SU-DHL-6 (cell line): ENCODE measurements around the gene SSX2IP.

Experiments
- H2AFZ ChIP-seq: fragments of 200-600 bp; sonication (generic); 2 replicates; pipeline ENCODE4 v1.6.1; 2014; ENCODE audit warnings: low read depth, mild to moderate bottlenecking, moderate library complexity, mixed read lengths, antibody characterized with exemption, low read length; ENCODE audit not compliant: severe bottlenecking
- H3F3A ChIP-seq: fragments of 200-600 bp; shearing (Covaris generic); 2 replicates; pipeline ENCODE4 v1.6.0; 2016; ENCODE audit warnings: antibody characterized with exemption, mild to moderate bottlenecking; ENCODE audit not compliant: insufficient read depth
- H3K27ac ChIP-seq: fragments of 200-600 bp; sonication (generic); 2 replicates; pipeline ENCODE4 v1.5.1; 2016; ENCODE audit warnings: low read depth, mild to moderate bottlenecking, low read length, moderate library complexity, mixed read lengths
- H3K27me3 ChIP-seq: fragments of 200-600 bp; sonication (generic), shearing (Covaris generic); 2 replicates; pipeline ENCODE4 v1.6.0; 2014; ENCODE audit warnings: mild to moderate bottlenecking, low read length
- H3K36me3 ChIP-seq: fragments of 200-600 bp; sonication (generic); 2 replicates; pipeline ENCODE4 v1.6.1; 2014; ENCODE audit warnings: mild to moderate bottlenecking, low read length, mixed read lengths
- H3K4me2 ChIP-seq: fragments of 300-600, 200-600 bp; shearing (Covaris generic), sonication (generic); 2 replicates; pipeline ENCODE4 v1.6.0; 2014; ENCODE audit warnings: low read length, low read depth, mild to moderate bottlenecking; ENCODE audit not compliant: poor library complexity, severe bottlenecking
- H3K4me3 ChIP-seq: fragments of 200-600 bp; sonication (generic); 2 replicates; pipeline ENCODE4 v1.5.1; 2014; ENCODE audit warnings: antibody characterized with exemption, low read length, mild to moderate bottlenecking, mixed read lengths; ENCODE audit not compliant: insufficient read depth, poor library complexity, severe bottlenecking
- H3K79me2 ChIP-seq: fragments of 200-600 bp; sonication (generic); 2 replicates; pipeline ENCODE4 v1.6.1; 2014; ENCODE audit warnings: mild to moderate bottlenecking, low read length, moderate library complexity; ENCODE audit not compliant: insufficient read depth
- H3K9ac ChIP-seq: fragments of 200-600 bp; sonication (generic); 2 replicates; pipeline ENCODE4 v1.7.0; 2014; ENCODE audit warnings: mild to moderate bottlenecking, low read length
- H3K9me2 ChIP-seq: fragments of 200-600 bp; sonication (generic); replicated peaks from 2 replicates; pipeline ENCODE4 v1.6.1; 2014; ENCODE audit warnings: low read length; ENCODE audit not compliant: insufficient read depth
- H3K9me3 ChIP-seq: fragments of 200-600 bp; sonication (generic); 2 replicates; pipeline ENCODE4 v1.6.1; 2014; ENCODE audit warnings: low read length, mixed read lengths; ENCODE audit not compliant: insufficient read depth
- H4K20me1 ChIP-seq: fragments of 200-600 bp; sonication (generic); 2 replicates; pipeline ENCODE4 v1.6.1; 2014; ENCODE audit warnings: low read depth, mild to moderate bottlenecking, antibody characterized with exemption, low read length, moderate library complexity, mixed read lengths
- EZH2phosphoT487 ChIP-seq: fragments of 200-600 bp; sonication (generic), shearing (Covaris generic); conservative IDR thresholded peaks from 2 replicates; pipeline ENCODE4 v1.6.1; 2018; ENCODE audit warnings: mild to moderate bottlenecking, antibody characterized with exemption, low read length, moderate library complexity, mixed read lengths
- TF ChIP-seq, protein P1 (sequence below): fragments of 200-600 bp; sonication (generic); IDR thresholded peaks from one replicate; pipeline ENCODE4 v1.5.1; 2017; ENCODE audit warnings: antibody characterized with exemption, mild to moderate bottlenecking, low read length, moderate library complexity; ENCODE audit not compliant: insufficient read depth, poor library complexity, severe bottlenecking

Gene SSX2IP

GRCh38 chr1:84620720-84621313, 69.4 kb downstream of the SSX2IP start:
- TF ChIP-seq, protein P1, sequence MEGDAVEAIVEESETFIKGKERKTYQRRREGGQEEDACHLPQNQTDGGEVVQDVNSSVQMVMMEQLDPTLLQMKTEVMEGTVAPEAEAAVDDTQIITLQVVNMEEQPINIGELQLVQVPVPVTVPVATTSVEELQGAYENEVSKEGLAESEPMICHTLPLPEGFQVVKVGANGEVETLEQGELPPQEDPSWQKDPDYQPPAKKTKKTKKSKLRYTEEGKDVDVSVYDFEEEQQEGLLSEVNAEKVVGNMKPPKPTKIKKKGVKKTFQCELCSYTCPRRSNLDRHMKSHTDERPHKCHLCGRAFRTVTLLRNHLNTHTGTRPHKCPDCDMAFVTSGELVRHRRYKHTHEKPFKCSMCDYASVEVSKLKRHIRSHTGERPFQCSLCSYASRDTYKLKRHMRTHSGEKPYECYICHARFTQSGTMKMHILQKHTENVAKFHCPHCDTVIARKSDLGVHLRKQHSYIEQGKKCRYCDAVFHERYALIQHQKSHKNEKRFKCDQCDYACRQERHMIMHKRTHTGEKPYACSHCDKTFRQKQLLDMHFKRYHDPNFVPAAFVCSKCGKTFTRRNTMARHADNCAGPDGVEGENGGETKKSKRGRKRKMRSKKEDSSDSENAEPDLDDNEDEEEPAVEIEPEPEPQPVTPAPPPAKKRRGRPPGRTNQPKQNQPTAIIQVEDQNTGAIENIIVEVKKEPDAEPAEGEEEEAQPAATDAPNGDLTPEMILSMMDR: peak; percentile 99
- no peak for TF ChIP-seq EZH2phosphoT487
- Histone ChIP-seq H2AFZ (peak overlapping the region; percentile 69), H3K4me2 (peak overlapping the region; percentile 65)

DNA sequence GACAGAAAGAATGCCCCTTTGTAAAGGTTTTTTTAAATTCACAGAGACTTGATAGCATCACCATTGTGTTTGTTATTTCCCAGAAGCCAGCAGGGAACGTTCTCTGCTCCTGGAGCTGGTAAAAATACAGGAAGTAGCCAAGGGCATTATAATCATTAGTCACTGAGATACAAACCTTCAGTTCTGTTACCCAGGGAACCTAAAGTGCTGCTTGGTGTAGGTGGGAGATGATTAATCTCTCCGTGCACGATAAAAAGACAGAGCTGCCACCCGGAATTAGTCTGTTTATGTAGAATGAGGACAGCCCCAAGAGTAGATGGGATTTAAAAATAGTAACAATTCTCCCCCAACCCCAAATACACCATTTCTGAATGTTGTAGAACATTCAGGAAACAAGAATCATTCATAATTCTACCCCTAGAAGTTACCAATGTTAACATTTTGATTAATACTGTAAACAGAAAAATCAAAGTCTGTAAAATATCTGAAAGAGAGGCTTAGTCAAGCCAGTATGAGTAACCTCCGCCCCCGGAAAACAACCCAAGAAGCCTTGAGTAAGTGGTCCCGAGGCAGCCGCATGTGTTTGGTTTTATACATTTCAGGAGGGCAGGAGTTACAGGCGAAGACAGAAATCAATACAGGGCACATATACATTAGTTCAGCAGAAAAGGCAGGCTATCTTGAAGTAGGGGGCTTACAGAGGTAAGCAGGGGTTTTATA, 70.7 kb downstream of the SSX2IP start:
- H3K27ac ChIP-seq: no peak overlapping the region

More at GRCh38 chr1:84620720-84621313, 69.4 kb downstream of the SSX2IP start:
- H3F3A ChIP-seq: no peaks in the 10 kb centered on the region
- no peaks in the 10 kb centered on the region for H3K9me3 ChIP-seq
- H3K36me3 ChIP-seq: no peaks in the 10 kb centered on the region
- no peaks in the 10 kb centered on the region for H3K79me2 ChIP-seq
- H3K9me2 ChIP-seq: no peaks in the 10 kb centered on the region
- H3K4me3 ChIP-seq: peak overlapping the region; percentile 63
- no peak overlapping the region for H3K27ac ChIP-seq
- H3K27me3 ChIP-seq: no peaks in the 10 kb centered on the region
- H3K9ac ChIP-seq: peak overlapping the region; percentile 58
- H4K20me1 ChIP-seq: no peaks in the 10 kb centered on the region

GRCh38 chr1:84617349-84617748, 72.9 kb downstream of the SSX2IP start:
- Histone ChIP-seq H3K27ac (no peak overlapping the region), H3K9me2 (no peaks in the 10 kb centered on the region), H2AFZ (no peak overlapping the region), H3K27me3 (no peaks in the 10 kb centered on the region), H3K79me2 (no peaks in the 10 kb centered on the region), H3F3A (no peaks in the 10 kb centered on the region), H3K9ac (no peak overlapping the region), H3K4me3 (no peak overlapping the region), H3K36me3 (no peaks in the 10 kb centered on the region), H3K4me2 (no peak overlapping the region), H3K9me3 (peaks cover 16% of the 10 kb centered on the region; the same call in 1 of the 2 replicates), H4K20me1 (no peaks in the 10 kb centered on the region)
- TF ChIP-seq, protein P1: no peak
- TF ChIP-seq EZH2phosphoT487: no peak

More for the DNA sequence above, 70.7 kb downstream of the SSX2IP start:
- Histone ChIP-seq H3K36me3 (no peaks in the 10 kb centered on the region), H4K20me1 (no peaks in the 10 kb centered on the region), H3K9me2 (no peaks in the 10 kb centered on the region), H3K4me2 (no peak overlapping the region), H3K9me3 (peaks cover 4% of the 10 kb centered on the region; the same call in 1 of the 2 replicates), H3F3A (no peaks in the 10 kb centered on the region), H2AFZ (no peak overlapping the region), H3K27me3 (no peaks in the 10 kb centered on the region), H3K79me2 (no peaks in the 10 kb centered on the region), H3K9ac (no peak overlapping the region), H3K4me3 (no peak overlapping the region)
- TF ChIP-seq, protein P1: no peak
- no peak for TF ChIP-seq EZH2phosphoT487
